K562 (cell line): Measurements from ENCODE around the gene CCDC97. TPM values are rescaled to one million over a fixed set of nuclear protein-coding genes. Genes with fewer than 3 reads are reported as not detected.

Source experiments
- BRF1 ChIP-seq: IDR thresholded peaks from 3 replicates; pipeline ENCODE4 v1.6.1; 2011; ENCODE audit warnings: borderline replicate concordance, mild to moderate bottlenecking; ENCODE audit not compliant: insufficient read length; ENCODE audit errors: extremely low read depth
- CREB1 ChIP-seq, 2 experiments: sonication (generic) in 1 of 2; formaldehyde crosslinking in 1 of 2; IDR thresholded peaks; 2 replicates each; pipeline versions ENCODE4 v1.6.1 to v1.8.0; 2012 to 2022; ENCODE audit warnings: inconsistent platforms in 1 of 2, mild to moderate bottlenecking in 1 of 2, missing genetic modification reagents in 1 of 2, moderate library complexity in 1 of 2
- DLX4 ChIP-seq: fragments of 250-450 bp; sonication (Bioruptor Pico); IDR thresholded peaks from 2 replicates; pipeline ENCODE4 v1.6.1; 2021; ENCODE audit warnings: mild to moderate bottlenecking
- GTF2A2 ChIP-seq: IDR thresholded peaks from 2 replicates; pipeline ENCODE4 v1.6.1; 2016; ENCODE audit warnings: mild to moderate bottlenecking, missing genetic modification characterization, missing compliant biosample characterization
- LARP7 ChIP-seq: fragments of 450-650 bp; IDR thresholded peaks from 2 replicates; pipeline ENCODE4 v1.6.1; 2016
- MAFG ChIP-seq: fragments of 450-650 bp; conservative IDR thresholded peaks from 2 replicates; pipeline ENCODE4 v1.6.1; 2016; ENCODE audit warnings: missing genetic modification characterization, missing compliant biosample characterization
- MBD2 ChIP-seq: sonication (generic); IDR thresholded peaks from 2 replicates; pipeline ENCODE4 v1.6.1; 2016; ENCODE audit warnings: low read depth, borderline replicate concordance
- NEUROD1 ChIP-seq: fragments of 150-350 bp; IDR thresholded peaks from 2 replicates; pipeline ENCODE4 v1.6.1; 2014; ENCODE audit warnings: borderline replicate concordance, low read length, low read depth; ENCODE audit not compliant: partially characterized antibody
- RB1 ChIP-seq: fragments of 450-650 bp; IDR thresholded peaks from 2 replicates; pipeline ENCODE4 v1.6.1; 2017; ENCODE audit warnings: low read depth, mild to moderate bottlenecking
- SAP30 ChIP-seq: fragments of 200-600 bp; sonication (generic); IDR thresholded peaks from 2 replicates; pipeline ENCODE4 v1.6.1; 2012; ENCODE audit warnings: borderline replicate concordance, low read depth, mild to moderate bottlenecking, moderate library complexity, low read length, control low read depth, inconsistent platforms; ENCODE audit not compliant: insufficient read depth, poor library complexity, severe bottlenecking
- SRSF1 ChIP-seq: fragments of 200-400 bp; formaldehyde crosslinking; IDR thresholded peaks from 2 replicates; pipeline ENCODE4 v1.6.1; 2017; ENCODE audit warnings: mild to moderate bottlenecking, low read depth, low read length, moderate library complexity
- TFE3 ChIP-seq: fragments of 450-650 bp; formaldehyde crosslinking; IDR thresholded peaks from 2 replicates; pipeline ENCODE4 v1.4.0; 2020; ENCODE audit warnings: mild to moderate bottlenecking, mixed read lengths
- ZBTB11 ChIP-seq, 3 experiments: fragments of 200-800 bp in 1 of 3; fragments of 250-450 bp in 1 of 3; fragments of 450-650 bp in 1 of 3; sonication (Bioruptor Pico) in 1 of 3; sonication (Bioruptor generic) in 1 of 3; formaldehyde crosslinking in 1 of 3; IDR thresholded peaks; 2 replicates each; pipeline versions ENCODE4 v1.6.1 to v1.8.0; 2016 to 2022; ENCODE audit warnings: mild to moderate bottlenecking in 2 of 3, missing genetic modification characterization in 2 of 3, missing compliant biosample characterization in 1 of 3, moderate library complexity in 1 of 3
- ZBTB43 ChIP-seq: sonication (generic); formaldehyde crosslinking; IDR thresholded peaks from 2 replicates; pipeline ENCODE4 v1.8.0; 2023; ENCODE audit warnings: mild to moderate bottlenecking, missing genetic modification reagents
- ZFX ChIP-seq: sonication (generic); formaldehyde crosslinking; IDR thresholded peaks from 2 replicates; pipeline ENCODE4 v1.8.0; 2022; ENCODE audit warnings: mild to moderate bottlenecking, missing genetic modification reagents, moderate library complexity
- ZNF143 ChIP-seq: sonication (generic); formaldehyde crosslinking; IDR thresholded peaks from 2 replicates; pipeline ENCODE4 v1.9.0; 2022; ENCODE audit warnings: mild to moderate bottlenecking, missing genetic modification reagents
- ZNF24 ChIP-seq: fragments of 450-650 bp; IDR thresholded peaks from 2 replicates; pipeline ENCODE4 v1.6.1; 2016
- ZNF347 ChIP-seq: fragments of 450-650 bp; formaldehyde crosslinking; IDR thresholded peaks from 2 replicates; pipeline ENCODE4 v1.4.0; 2020; ENCODE audit warnings: low read depth, mild to moderate bottlenecking, moderate library complexity
- ZNF436 ChIP-seq: fragments of 250-450, 450-650 bp; sonication (Bioruptor Pico); formaldehyde crosslinking; IDR thresholded peaks from 2 replicates; pipeline ENCODE4 v1.7.0; 2020; ENCODE audit warnings: mild to moderate bottlenecking
- polyA plus RNA-seq, 8 experiments: library from polyadenylated mRNA; depleted of rRNA in 4 of 8; stranded (reverse) in 5 of 8; unstranded in 3 of 8; fragments of >200 nt; fragmentation: Nextera tagmentation in 2 of 8; fragmentation: Illumina TruSeq in 1 of 8; extraction: Ambion mirVana in 2 of 8; extraction: Trizol in 1 of 8; gene quantifications; 2 replicates each; pipeline versions ENCODE4 v1.2.1 to v1.2.3, GENCODE V29; 2011 to 2014; ENCODE audit warnings: inconsistent platforms in 1 of 8, missing spikeins in 1 of 8
- total RNA-seq, 7 experiments: library from RNA; depleted of rRNA in 6 of 7; stranded (reverse); fragments of >200 nt in 6 of 7; fragmentation: Illumina TruSeq in 2 of 7; extraction: Trizol in 2 of 7; gene quantifications; 2 replicates each; pipeline versions ENCODE4 v1.2.1 to v1.2.3, GENCODE V29; 2011 to 2021; ENCODE audit warnings: low replicate concordance in 1 of 7

CCDC97 gene
- total and polyA plus RNA-seq, 9 of the 15 experiments (the other 6 are each of a cell fraction or from before 2014, with no cell fraction given): 0.60 to 16.5 (median 7.0) TPM

GRCh38 chr19:41352609-41353465, 42.9 kb downstream of the CCDC97 start (continued):
- TF ChIP-seq TFE3 (CRISPR knock-in tag): no peak
- no peak; a peak in 1 of 6 replicates for TF ChIP-seq ZBTB11 (CRISPR knock-in tag; IDR thresholded peaks at IDR 0.05)
- TF ChIP-seq NEUROD1: peak; percentile 54
- TF ChIP-seq BRF1: no peak
- TF ChIP-seq DLX4 (CRISPR knock-in tag): no peak
- no peak for TF ChIP-seq CREB1 (IDR thresholded peaks at IDR 0.05)
- peak; percentile 32; the same call in 1 of the 2 replicates for TF ChIP-seq CREB1 (CRISPR knock-in tag; IDR thresholded peaks at IDR 0.05)
- no peak for TF ChIP-seq GTF2A2 (tag)
- peak; percentile 71 for TF ChIP-seq ZFX (CRISPR knock-in tag)
- TF ChIP-seq LARP7: 0 out of 2 replicates have a peak, but pooled peaks have one; percentile 48
- TF ChIP-seq ZNF143 (CRISPR knock-in tag): peak; percentile 50; the same call in 1 of the 2 replicates
- TF ChIP-seq SRSF1: no peak
- no peak for TF ChIP-seq ZNF24
- peak; percentile 95 for TF ChIP-seq ZNF436 (CRISPR knock-in tag)
- no peak for TF ChIP-seq ZNF347 (CRISPR knock-in tag)
- TF ChIP-seq RB1: peak; percentile 10; the same call in 1 of the 2 replicates
- TF ChIP-seq MBD2: 0 out of 2 replicates have a peak, but pooled peaks have one; percentile 16
- no peak for TF ChIP-seq ZBTB43
- TF ChIP-seq MAFG (tag): no peak
- peak; percentile 57 for TF ChIP-seq SAP30
